GM18867 (cell line): ENCODE results near the gene C2orf68.
"Not testable (repeated sequence)": the region's sequence is repeated elsewhere in the genome, so short reads cannot be mapped to it uniquely, and the experiment has no call there.

Experiments
- ATAC-seq: cut with Tn5 transposase; IDR thresholded peaks from one replicate; pipeline ENCODE4 v1.9.1; 2021; ENCODE audit warnings: mild to moderate bottlenecking, moderate library complexity; ENCODE audit not compliant: unreplicated experiment

The C2orf68 gene

GRCh38 chr2:85599468-85600234, 12.2 kb downstream of the C2orf68 start:
- ATAC-seq = no peak

DNA sequence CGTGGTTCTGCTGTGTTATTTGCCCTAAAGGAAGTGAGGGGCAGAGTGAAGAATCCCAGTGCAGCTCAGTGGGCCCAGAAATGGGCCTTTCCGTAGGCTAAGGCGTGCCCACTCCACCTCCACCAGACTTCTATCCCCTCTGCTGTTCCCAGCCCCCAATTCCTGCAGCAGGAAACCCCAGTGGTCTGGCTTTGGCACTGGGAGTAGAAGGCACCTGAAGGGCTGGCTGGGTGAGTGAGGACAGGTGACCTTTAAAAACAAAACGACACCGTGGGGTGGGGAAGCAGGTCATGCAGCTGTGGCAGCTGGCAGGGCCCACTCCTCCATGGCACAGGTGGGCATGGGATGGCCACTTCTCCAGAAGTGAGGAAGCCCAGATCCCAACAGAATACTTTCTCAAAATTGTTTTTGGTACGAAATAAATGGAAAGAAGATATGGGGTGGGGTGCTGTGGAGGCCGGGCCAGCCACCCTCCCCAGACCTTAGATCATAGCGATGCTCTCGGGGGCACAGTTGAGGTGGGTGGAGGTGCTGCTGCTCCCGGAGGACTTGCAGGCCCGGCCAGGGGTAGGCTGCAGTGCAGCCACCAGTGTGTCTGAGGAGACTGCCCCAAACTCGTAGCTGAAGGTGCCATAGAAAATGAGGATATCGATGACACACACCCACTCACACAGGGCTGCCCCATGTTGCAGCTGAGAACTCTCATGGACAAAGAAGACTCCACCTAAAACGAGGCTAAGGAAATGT, 13.1 kb downstream of the C2orf68 start:
- no peak for ATAC-seq

- ATAC-seq = no peak
These were observed 14.6 kb downstream of the C2orf68 start for GRCh38 chr2:85597241-85597640.

GRCh38 chr2:85596486-85597143, 15.3 kb downstream of the C2orf68 start:
- no peak for ATAC-seq

DNA sequence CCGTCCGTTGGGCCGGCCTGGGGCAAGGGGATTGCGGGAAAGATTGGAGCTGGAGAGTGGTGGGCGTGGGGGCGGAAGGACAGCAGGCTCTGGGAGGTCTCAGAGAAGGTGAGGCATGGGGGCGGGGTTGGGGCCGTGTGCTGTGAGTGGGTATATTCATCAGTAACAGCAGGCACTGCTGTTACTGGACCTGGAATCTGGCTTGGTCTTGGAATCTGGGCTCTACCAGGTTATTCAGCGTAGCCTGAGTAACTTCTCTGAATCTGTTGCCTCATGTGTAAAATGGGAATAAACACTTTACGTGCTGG, 15.9 kb downstream of the C2orf68 start:
- ATAC-seq = no peak

DNA sequence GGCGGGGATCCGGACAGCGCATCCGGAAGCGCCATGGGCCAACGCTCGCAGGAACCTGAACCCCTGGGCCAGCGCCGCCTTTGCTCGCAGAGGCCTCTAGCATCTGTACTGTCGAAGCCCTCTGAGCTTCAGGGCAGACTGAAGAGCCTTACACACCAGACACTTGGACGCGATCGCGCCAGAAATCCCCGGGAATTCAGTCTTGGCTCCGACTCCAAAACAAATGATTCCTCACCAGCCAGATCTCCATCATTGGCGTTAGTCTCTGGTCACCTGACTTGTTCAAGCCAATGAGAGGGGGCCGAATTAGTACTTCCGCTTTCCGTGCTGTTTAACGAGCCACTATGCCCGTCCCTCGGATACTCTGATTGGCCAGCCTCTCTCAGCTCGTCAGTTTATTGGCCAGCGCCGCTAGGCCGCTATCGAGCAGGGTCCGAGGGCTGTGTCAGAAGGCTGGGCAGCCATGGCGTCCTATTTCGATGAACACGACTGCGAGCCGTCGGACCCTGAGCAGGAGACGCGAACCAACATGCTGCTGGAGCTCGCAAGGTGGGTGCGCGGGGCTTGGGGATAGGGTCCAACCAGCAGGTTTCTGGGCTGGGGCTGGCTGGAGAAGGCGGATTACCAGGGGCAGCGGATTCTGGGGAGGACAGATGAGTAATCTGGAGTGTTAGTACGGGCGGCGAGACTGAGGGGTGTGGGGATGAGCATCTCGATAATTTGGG, 16.4 kb downstream of the C2orf68 start, which contains the start of gene RNF181:
TSS of gene RNF181 (plus strand) at position 445 of the 725 bp plus-strand sequence. CDS start at position 464, 19 bp downstream.
- peak; percentile 98 for ATAC-seq

- no peak for ATAC-seq
These were observed 17.1 kb downstream of the C2orf68 start for GRCh38 chr2:85594715-85595300.

DNA sequence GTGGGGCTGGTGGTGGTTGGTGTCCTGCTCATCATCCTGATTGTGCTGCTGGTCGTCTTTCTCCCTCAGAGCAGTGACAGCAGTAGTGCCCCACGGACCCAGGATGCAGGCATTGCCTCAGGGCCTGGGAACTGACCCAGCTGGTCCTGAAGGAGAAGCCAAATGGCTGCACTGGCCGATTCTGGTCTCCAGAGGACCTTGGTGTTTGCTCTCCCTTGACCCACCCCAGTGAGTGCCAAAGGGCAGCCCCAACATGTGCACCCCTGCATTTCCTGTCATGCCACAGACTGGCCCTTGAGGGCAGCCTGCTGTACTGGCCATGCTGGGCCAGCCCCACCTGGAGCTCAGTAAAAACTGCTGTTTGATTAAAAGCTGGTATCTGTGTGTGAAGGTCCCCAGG, 18.8 kb downstream of the C2orf68 start:
- ATAC-seq = no peak

GRCh38 chr2:85592299-85592698, 19.6 kb downstream of the C2orf68 start:
- ATAC-seq = not testable (repeated sequence)

- no peak for ATAC-seq
These were observed 20.3 kb downstream of the C2orf68 start for GRCh38 chr2:85591563-85591962.

GRCh38 chr2:85590950-85591349, 20.9 kb downstream of the C2orf68 start:
- ATAC-seq = no peak

- no peak for ATAC-seq
These were observed 21.7 kb downstream of the C2orf68 start for GRCh38 chr2:85589982-85590791.

DNA sequence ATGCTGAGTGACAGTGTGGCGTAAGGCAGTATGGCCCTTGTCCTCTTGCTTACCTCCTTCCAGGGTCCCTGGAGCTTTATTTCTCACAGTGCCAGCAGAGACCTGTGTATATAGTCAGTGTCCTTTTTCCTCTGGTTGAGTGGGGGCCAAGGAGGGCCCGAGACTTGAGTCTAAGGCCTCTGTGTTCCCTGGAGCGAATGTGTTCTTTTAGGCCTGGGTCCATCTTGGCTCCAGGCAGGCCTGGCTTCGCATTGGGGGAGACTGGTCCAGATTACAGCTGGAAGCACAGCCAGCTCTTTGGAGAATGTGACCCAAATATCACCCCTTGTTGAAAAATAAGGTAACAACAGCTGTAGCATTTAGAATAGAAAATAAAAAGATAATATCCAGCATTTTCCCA, 22.7 kb downstream of the C2orf68 start:
- ATAC-seq = no peak

- ATAC-seq = no peak
These were observed 23.2 kb downstream of the C2orf68 start for GRCh38 chr2:85588645-85589044.

- no peak for ATAC-seq
These were observed 23.6 kb downstream of the C2orf68 start for GRCh38 chr2:85588236-85588635.

DNA sequence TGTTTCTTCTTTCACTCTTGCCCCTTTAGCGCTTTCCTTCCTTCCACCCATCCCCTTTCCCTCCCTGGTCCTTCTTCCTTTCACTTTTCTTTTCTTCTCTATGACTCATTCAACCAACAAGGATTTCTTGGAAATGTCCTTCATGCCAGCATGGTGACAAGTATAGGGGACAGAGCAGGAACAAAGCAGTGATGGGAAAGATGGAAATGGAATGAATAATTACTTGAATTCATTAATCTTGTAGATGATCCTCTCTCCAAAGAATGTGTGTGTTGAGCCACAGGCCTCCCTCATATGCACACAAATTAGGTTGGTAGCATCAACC, 26.1 kb downstream of the C2orf68 start:
- ATAC-seq = no peak

DNA sequence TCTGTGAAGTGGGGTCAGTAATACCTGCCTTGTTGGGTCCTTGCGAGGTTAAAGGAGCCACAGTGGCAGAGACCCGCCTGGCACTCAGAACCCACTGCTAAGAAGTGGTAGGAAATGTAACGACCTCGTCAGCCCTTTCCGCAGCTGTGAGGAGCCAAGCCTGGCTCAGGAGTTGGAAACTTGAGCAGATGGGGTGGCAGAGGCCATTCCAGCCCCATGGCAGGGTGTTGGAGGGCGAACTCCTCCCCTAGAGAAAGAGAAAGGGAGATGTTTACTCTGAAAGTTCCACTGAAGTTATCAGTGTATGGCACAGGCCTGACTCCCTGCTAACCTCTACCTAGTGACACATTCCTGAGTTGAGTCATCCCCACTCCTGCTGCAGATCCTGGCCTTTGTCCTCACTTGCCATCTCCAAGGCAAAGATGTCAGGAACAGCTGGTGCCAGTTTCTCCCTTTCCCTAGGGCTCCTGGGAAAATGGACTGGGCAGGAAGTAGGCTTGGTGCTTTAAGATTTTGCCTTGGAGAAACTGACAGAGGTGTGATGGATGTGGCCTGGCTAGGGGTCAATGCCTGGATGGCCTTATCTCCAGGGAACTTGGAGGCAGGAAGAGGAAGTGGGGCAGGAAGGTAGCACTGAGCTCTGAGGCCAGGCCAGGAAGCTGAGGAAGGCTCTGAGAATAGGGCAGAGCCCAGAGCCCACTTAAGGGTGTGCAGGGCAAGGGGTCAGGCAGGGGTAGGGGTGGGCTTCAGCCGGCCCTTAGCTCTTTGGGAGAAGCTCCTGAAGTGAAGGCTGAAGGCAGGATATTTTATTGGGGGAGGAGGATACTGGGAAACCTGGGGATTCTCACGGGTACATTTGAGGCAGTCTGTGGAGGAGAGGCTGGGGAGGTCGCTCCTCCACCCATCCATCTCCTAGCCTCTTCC, 26.7 kb downstream of the C2orf68 start:
- ATAC-seq = peak; percentile 38

GRCh38 chr2:85584354-85584856, 27.5 kb downstream of the C2orf68 start, which contains the start of gene VAMP5:
Gene VAMP5, plus strand, starts transcription at chr2:85584431. Its CDS starts 60 bp downstream, at chr2:85584491.
- peak; percentile 37 for ATAC-seq
